SK-N-SH treated with all-trans-retinoic acid at 6 μM for 48 hours (cell line): Measurements from ENCODE around the gene TEX13D.

Experiments used
- ATAC-seq: fragments of 200-7000 bp; cut with Tn5 transposase; 3 replicates; pipeline ENCODE4 v1.9.1; 2020; ENCODE audit warnings: mild to moderate bottlenecking, moderate library complexity
- ARNTL ChIP-seq: fragments of 450-650 bp; formaldehyde crosslinking; IDR thresholded peaks from 2 replicates; pipeline ENCODE4 v1.5.0; 2020; ENCODE audit warnings: low read depth, mild to moderate bottlenecking, moderate library complexity, borderline replicate concordance
- CSDC2 ChIP-seq: fragments of 250-450 bp; sonication (Bioruptor Pico); IDR thresholded peaks from 2 replicates; pipeline ENCODE4 v1.5.0; 2020; ENCODE audit warnings: mild to moderate bottlenecking, moderate library complexity
- ESRRG ChIP-seq: fragments of 250-450 bp; sonication (Bioruptor Pico); IDR thresholded peaks from 2 replicates; pipeline ENCODE4 v1.6.1; 2021; ENCODE audit warnings: mild to moderate bottlenecking
- ISL1 ChIP-seq: fragments of 250-450 bp; sonication (Bioruptor Pico); IDR thresholded peaks from 2 replicates; pipeline ENCODE4 v2.1.2; 2022; ENCODE audit warnings: mild to moderate bottlenecking, moderate library complexity
- OSR1 ChIP-seq: fragments of 250-450 bp; sonication (Bioruptor Pico); IDR thresholded peaks from 2 replicates; pipeline ENCODE4 v1.8.0; 2022; ENCODE audit warnings: moderate library complexity, mild to moderate bottlenecking, inconsistent platforms
- PATZ1 ChIP-seq: fragments of 250-450 bp; sonication (Bioruptor Pico); IDR thresholded peaks from 2 replicates; pipeline ENCODE4 v1.8.0; 2020; ENCODE audit warnings: mild to moderate bottlenecking, moderate library complexity, borderline replicate concordance
- POU6F1 ChIP-seq: fragments of 250-450 bp; sonication (Bioruptor Pico); IDR thresholded peaks from 2 replicates; pipeline ENCODE4 v1.8.0; 2021; ENCODE audit warnings: low read depth, mild to moderate bottlenecking, moderate library complexity, borderline replicate concordance
- PPARA ChIP-seq: fragments of 250-450 bp; sonication (Bioruptor Pico); IDR thresholded peaks from 2 replicates; pipeline ENCODE4 v1.5.0; 2020; ENCODE audit warnings: mild to moderate bottlenecking, borderline replicate concordance
- RARB ChIP-seq: fragments of 250-450 bp; sonication (Bioruptor Pico); IDR thresholded peaks from 2 replicates; pipeline ENCODE4 v1.8.0; 2021; ENCODE audit warnings: mild to moderate bottlenecking, moderate library complexity
- TCF4 ChIP-seq: fragments of 250-450 bp; sonication (Bioruptor Pico); IDR thresholded peaks from 2 replicates; pipeline ENCODE4 v1.8.0; 2021; ENCODE audit warnings: mild to moderate bottlenecking, moderate library complexity, borderline replicate concordance
- TOX ChIP-seq: fragments of 250-450 bp; sonication (Bioruptor Pico); IDR thresholded peaks from 2 replicates; pipeline ENCODE4 v1.8.0; 2021; ENCODE audit warnings: mild to moderate bottlenecking, moderate library complexity, borderline replicate concordance
- TSHZ2 ChIP-seq: fragments of 250-450 bp; sonication (Bioruptor Pico); IDR thresholded peaks from 2 replicates; pipeline ENCODE4 v1.5.0; 2020; ENCODE audit warnings: mild to moderate bottlenecking, moderate library complexity
- ZC3H10 ChIP-seq: fragments of 250-450 bp; sonication (Bioruptor Pico); IDR thresholded peaks from 2 replicates; pipeline ENCODE4 v1.5.1; 2021; ENCODE audit warnings: mild to moderate bottlenecking, moderate library complexity
- ZFP3 ChIP-seq: fragments of 250-450 bp; sonication (Bioruptor Pico); IDR thresholded peaks from 2 replicates; pipeline ENCODE4 v1.5.0; 2020; ENCODE audit warnings: mild to moderate bottlenecking, moderate library complexity
- ZFP30 ChIP-seq: fragments of 450-650 bp; formaldehyde crosslinking; IDR thresholded peaks from 2 replicates; pipeline ENCODE4 v1.5.0; 2022; ENCODE audit warnings: mild to moderate bottlenecking, moderate library complexity
- ZNF8 ChIP-seq: fragments of 450-650 bp; formaldehyde crosslinking; IDR thresholded peaks from 2 replicates; pipeline ENCODE4 v1.5.0; 2020; ENCODE audit warnings: mild to moderate bottlenecking, moderate library complexity

The TEX13D gene

GRCh38 chrX:124373348-124373747 lies 40.9 kb downstream of the TEX13D start:
- ATAC-seq: no peak
- TF ChIP-seq PPARA (CRISPR knock-in tag): no peak

- ATAC-seq: no peak
- TF ChIP-seq ZC3H10 (no peak), ARNTL (CRISPR knock-in tag) (no peak), CSDC2 (CRISPR knock-in tag) (no peak), ZFP30 (CRISPR knock-in tag) (no peak), POU6F1 (no peak), ZNF8 (no peak), TCF4 (CRISPR knock-in tag) (no peak), ZFP3 (CRISPR knock-in tag) (no peak), PPARA (CRISPR knock-in tag) (no peak)
These were observed 46.2 kb downstream of the TEX13D start for GRCh38 chrX:124378643-124379042.

GRCh38 chrX:124383354-124383753 lies 50.9 kb downstream of the TEX13D start:
- no peak for TF ChIP-seq ZC3H10
- TF ChIP-seq ISL1: no peak
- no peak for TF ChIP-seq OSR1 (CRISPR knock-in tag)
- no peak for TF ChIP-seq ZFP3 (CRISPR knock-in tag)
- no peak for TF ChIP-seq PATZ1 (CRISPR knock-in tag)
- TF ChIP-seq POU6F1: no peak
- no peak for TF ChIP-seq ARNTL (CRISPR knock-in tag)
- TF ChIP-seq RARB: no peak
- TF ChIP-seq PPARA (CRISPR knock-in tag): no peak
- no peak for TF ChIP-seq ESRRG (CRISPR knock-in tag)
- no peak for TF ChIP-seq CSDC2 (CRISPR knock-in tag)
- TF ChIP-seq, all 23 proteins: peak for 0
- ATAC-seq: no peak

- TF ChIP-seq TOX (CRISPR knock-in tag) (no peak), TSHZ2 (CRISPR knock-in tag) (no peak)
- no peak for ATAC-seq
These were observed 53.9 kb downstream of the TEX13D start for GRCh38 chrX:124386401-124386800.
